Heart left ventricle (tissue), 16 donors: ENCODE data around the gene KIF18A. TPM values are rescaled to one million over a fixed set of nuclear protein-coding genes. Genes with fewer than 3 reads are reported as not detected.

ENCODE experiments used
- ATAC-seq, 4 donors: fragments of 200-7000 bp; cut with Tn5 transposase; one replicate each; pipeline ENCODE4 v1.9.1; 2020 to 2022; ENCODE audit warnings: moderate library complexity in 4 of 4, mild to moderate bottlenecking in 3 of 4, moderate number of reproducible peaks in 1 of 4
- DNase-seq, 5 donors: peaks; one replicate each; pipeline ENCODE4 v3.0.0-alpha.2; 2020
- H3K27ac ChIP-seq, 12 donors: fragments of 200-600 bp; sonication (generic) in 4 of 12; one replicate each; pipeline versions ENCODE4 v1.5.0 to v1.8.0; 2016 to 2022; ENCODE audit warnings: mild to moderate bottlenecking in 2 of 12
- H3K27me3 ChIP-seq, 9 donors: fragments of 200-600 bp; sonication (generic) in 2 of 9; one replicate each; pipeline versions ENCODE4 v1.5.1 to v1.8.0; 2016 to 2022; ENCODE audit warnings: mild to moderate bottlenecking in 3 of 9
- H3K36me3 ChIP-seq, 9 donors: fragments of 200-600 bp; sonication (generic) in 2 of 9; one replicate each; pipeline versions ENCODE4 v1.5.0 to v1.8.0; 2018 to 2022; ENCODE audit warnings: mild to moderate bottlenecking in 2 of 9
- H3K4me1 ChIP-seq, 12 donors: fragments of 200-600 bp; sonication (generic) in 4 of 12; one replicate each; pipeline versions ENCODE4 v1.5.0 to v1.8.0; 2016 to 2022; ENCODE audit warnings: mild to moderate bottlenecking in 3 of 12
- H3K4me3 ChIP-seq, 12 donors: fragments of 200-600 bp; sonication (generic) in 4 of 12; one replicate each; pipeline versions ENCODE4 v1.5.0 to v1.8.0; 2017 to 2022; ENCODE audit warnings: mild to moderate bottlenecking in 9 of 12, moderate library complexity in 4 of 12
- H3K9me3 ChIP-seq, 12 donors: fragments of 200-600 bp; sonication (generic) in 4 of 12; one replicate each; pipeline versions ENCODE4 v1.5.0 to v1.8.0; 2016 to 2022; ENCODE audit warnings: mild to moderate bottlenecking in 1 of 12
- CTCF ChIP-seq, 12 donors: fragments of 200-600 bp; sonication (generic) in 4 of 12; IDR thresholded peaks; one replicate each; pipeline versions ENCODE4 v1.5.0 to v1.8.0; 2018 to 2022; ENCODE audit warnings: antibody characterized with exemption in 12 of 12, mild to moderate bottlenecking in 5 of 12
- POLR2A ChIP-seq, 2 donors: fragments of 450-650 bp; IDR thresholded peaks; one replicate each; pipeline ENCODE4 v1.6.1; 2017; ENCODE audit warnings: antibody characterized with exemption in 2 of 2, mild to moderate bottlenecking in 2 of 2, moderate library complexity in 2 of 2
- WGBS, 4 donors: extraction: QIAGEN DNeasy Blood & Tissue Kit in 2 of 4; methylation state at CpG; one replicate each; pipeline versions ENCODE4 v1.1.5 to v1.1.7; 2013 to 2018; 5-methylcytosine and 5-hydroxymethylcytosine counted together
- intact Hi-C, 10 donors: fragments of 100-400 bp; cut with DNase I; formaldehyde crosslinking; loops; one replicate each; pipeline versions ENCODE4 v1.11.1 to v1.14.2; 2022
- polyA plus RNA-seq, 2 donors: library from polyadenylated mRNA; stranded (reverse); fragments of 200-250 nt; gene quantifications; one replicate each; pipeline ENCODE4 v1.2.3, GENCODE V29; 2013
- total RNA-seq, 9 donors: library from RNA; depleted of rRNA in 2 of 9; stranded (reverse); fragments of >200 nt in 2 of 9; fragmentation: NEBNext Ultra II Directional in 3 of 9; extraction: Animal tissue kit (Norgen Biotek cat#: 25700) in 3 of 9; gene quantifications; one replicate each; pipeline versions ENCODE4 v1.1.0 to v1.2.4, GENCODE V29; 2016 to 2023
- donor health status: ischemic (EF 13 %, LVEDD 7.1; RV severe dilation, severe dysfunction).
- donor health status: healthy with polysubstance abuse.
- donor health status: DM: no; HTN: yes; CAD: no.
- donor health status: DM: no; HTN: no; CAD: no.
- donor health status: ischemic (EF 25% LVEDD 6.9; RV normal size, moderate dysfunction).
- donor health status: ischemic (EF 25% LVEDD 5.7; RV mildly dilated, moderate dysfunction).
- donor health status: healthy.
- donor health status: DM: yes; HTN: yes; CAD: no.
- donor health status: ischemic (EF 35%, LVEDD 5.7; RV mildly dilated, moderate dysfunction).
- donor health status: nonischemic (EF 11% LVEDD 7.7; RV severe dilation, severe dysfunction).
- donor health status: DM: yes; HTN: yes; CAD: no.
- donor health status: PGD.
- donor health status: ischemic (EF 29% LVEDD 5.4; RV normal size, mild dysfunction).
- donor health status: nonischemic (EF 23%, LVEDD 6.1; RV moderate dilation, normal function).

Gene KIF18A
- total and polyA plus RNA-seq, 11 donors, result 0.10 to 1.7 (median 0.27) TPM; not detected in 4

- ATAC-seq (no peak), DNase-seq (no peak)
- Histone ChIP-seq H3K4me1 (peaks cover 0 to 44% (median 34%) of the 10 kb centered on the region in 12 donors), H3K4me3 (peak overlapping the region in 9 of 12 donors; percentile 50 to 87 (median 62)), H3K27ac (peak overlapping the region in 7 of 12 donors; percentile 71 to 86 (median 77)), H3K27me3 (no peaks in the 10 kb centered on the region), H3K36me3 (peaks cover 0 to 9% (median 3%) of the 10 kb centered on the region in 9 donors), H3K9me3 (no peaks in the 10 kb centered on the region)
- no peak for TF ChIP-seq CTCF (IDR thresholded peaks at IDR 0.05)
- TF ChIP-seq POLR2A (IDR thresholded peaks at IDR 0.05), result no peak
- intact Hi-C loops, result loop anchor here in 3 of 10 donors (10.0 kb wide), 3 partner anchors 414 to 604 kb away; partner anchors contain the start of gene LIN7C (in 1 of the 3)
- WGBS, 4 donors, result 71 to 73% (median 72%) methylated on average over 3 of the region's 3 CpGs
Measured at GRCh38 chr11:28108958-28109357, 1.0 kb upstream of the KIF18A start.

GRCh38 chr11:28107191-28107749 is 686 bp downstream of the KIF18A start:
- no peak for DNase-seq
- ATAC-seq, result no peak
- H3K27me3 ChIP-seq, result no peaks in the 10 kb centered on the region
- WGBS, 4 donors, result 2% methylated on average over 11 of the region's 11 CpGs
- H3K9me3 ChIP-seq, result no peaks in the 10 kb centered on the region
- intact Hi-C loops, result loop anchor here in 3 of 10 donors (10.0 kb wide), 3 partner anchors 412 to 602 kb away; partner anchors contain the start of gene LIN7C (in 1 of the 3)
- H3K4me1 ChIP-seq, result peaks cover 0 to 44% (median 34%) of the 10 kb centered on the region in 12 donors
- no peaks in the 10 kb centered on the region for H3K36me3 ChIP-seq
- no peak for TF ChIP-seq CTCF (IDR thresholded peaks at IDR 0.05)
- no peak for TF ChIP-seq POLR2A (IDR thresholded peaks at IDR 0.05)
- H3K27ac ChIP-seq, result peak overlapping the region in 6 of 12 donors; percentile 45 to 86 (median 74)
- peak overlapping the region; percentile 35 to 87 (median 60) for H3K4me3 ChIP-seq

GRCh38 chr11:28106353-28107043 is 1.5 kb downstream of the KIF18A start:
- no peak overlapping the region for H3K27ac ChIP-seq
- H3K27me3 ChIP-seq, result no peaks in the 10 kb centered on the region
- H3K36me3 ChIP-seq, result no peaks in the 10 kb centered on the region
- WGBS, 4 donors, result 85 to 90% (median 89%) methylated on average over 14 of the region's 14 CpGs
- H3K4me1 ChIP-seq, result peaks cover 0 to 41% (median 30%) of the 10 kb centered on the region in 12 donors
- intact Hi-C loops, result loop anchor here in 3 of 10 donors (10.0 kb wide), 3 partner anchors 412 to 602 kb away; partner anchors contain the start of gene LIN7C (in 1 of the 3)
- no peaks in the 10 kb centered on the region for H3K9me3 ChIP-seq
- no peak for TF ChIP-seq CTCF (IDR thresholded peaks at IDR 0.05)
- ATAC-seq (no peak), DNase-seq (no peak)
- H3K4me3 ChIP-seq, result peak overlapping the region in 1 of 12 donors; percentile 75

GRCh38 chr11:28105869-28106268 is 2.1 kb downstream of the KIF18A start:
- Histone ChIP-seq H3K4me1 (peaks cover 0 to 35% (median 23%) of the 10 kb centered on the region in 12 donors), H3K4me3 (no peak overlapping the region), H3K36me3 (no peaks in the 10 kb centered on the region), H3K27ac (no peak overlapping the region), H3K27me3 (no peaks in the 10 kb centered on the region), H3K9me3 (no peaks in the 10 kb centered on the region)
- DNase-seq (no peak), ATAC-seq (no peak)
- intact Hi-C loops, result loop anchor here in 3 of 10 donors (10.0 kb wide), 3 partner anchors 411 to 601 kb away; partner anchors contain the start of gene LIN7C (in 1 of the 3)
- WGBS, 4 donors, result 80 to 85% (median 84%) methylated on average over 5 of the region's 5 CpGs
- TF ChIP-seq CTCF (IDR thresholded peaks at IDR 0.05) (no peak), POLR2A (IDR thresholded peaks at IDR 0.05) (no peak)
